Gastrocnemius medialis (tissue), 4 donors: ENCODE results near the gene GDAP2.

Experiments used
- CTCF ChIP-seq, 5 experiments: fragments of 450-650 bp in 3 of 5; fragments of 200-600 bp in 2 of 5; sonication (generic) in 2 of 5; IDR thresholded peaks in 4 of 5; conservative IDR thresholded peaks in 1 of 5; 1 replicate in 4 of 5; 2 replicates in 1 of 5; pipeline ENCODE4 v1.5.1; 2016 to 2019; ENCODE audit warnings: antibody characterized with exemption in 5 of 5, mild to moderate bottlenecking in 3 of 5, moderate library complexity in 3 of 5
- POLR2A ChIP-seq, 2 donors: fragments of 450-650 bp; IDR thresholded peaks; one replicate each; pipeline ENCODE4 v1.6.1; 2017; ENCODE audit warnings: antibody characterized with exemption in 2 of 2, mild to moderate bottlenecking in 2 of 2, moderate library complexity in 2 of 2

GRCh38 chr1:117921991-117922390, 7.4 kb downstream of the GDAP2 start:
- no peak for TF ChIP-seq CTCF (IDR thresholded peaks at IDR 0.05 in 4 of 5, conservative IDR thresholded peaks at IDR 0.05 in 1 of 5)
- TF ChIP-seq POLR2A (IDR thresholded peaks at IDR 0.05), result no peak
